Epithelial cell of proximal tubule (primary cell): ENCODE data around the gene PRDM7. TPM values are rescaled to one million over a fixed set of nuclear protein-coding genes. Genes with fewer than 3 reads are reported as not detected.

Experiments
- DNase-seq: peaks from one replicate; pipeline ENCODE4 v3.0.0-alpha.2; 2011; ENCODE audit warnings: low read depth
- H3K4me3 ChIP-seq: 2 replicates; pipeline ENCODE4 v1.5.1; 2011; ENCODE audit warnings: low read depth, mild to moderate bottlenecking, low read length
- CTCF ChIP-seq: conservative IDR thresholded peaks from 2 replicates; pipeline ENCODE4 v1.5.1; 2012; ENCODE audit warnings: low read depth, mild to moderate bottlenecking, low read length
- total RNA-seq: library from RNA; depleted of rRNA; stranded (reverse); fragments of >200 nt; gene quantifications from 2 replicates; pipeline ENCODE4 v1.2.3, GENCODE V29; 2015

PRDM7 gene
- total RNA-seq, 1 donor from 2014 or later, result not detected

GRCh38 chr16:90050969-90051368, 26.2 kb downstream of the PRDM7 start:
- TF ChIP-seq CTCF, result no peak
- H3K4me3 ChIP-seq, result no peak overlapping the region
- no peak for DNase-seq

- TF ChIP-seq CTCF, result no peak
- no peak for DNase-seq
- no peak overlapping the region for H3K4me3 ChIP-seq
Measured at GRCh38 chr16:90048737-90049330, 28.3 kb downstream of the PRDM7 start.

GRCh38 chr16:90048347-90048722, 28.8 kb downstream of the PRDM7 start:
- no peak for DNase-seq
- no peak for TF ChIP-seq CTCF
- H3K4me3 ChIP-seq, result no peak overlapping the region

GRCh38 chr16:90047714-90048346, 29.3 kb downstream of the PRDM7 start:
- peak overlapping the region; percentile 57 for H3K4me3 ChIP-seq
- DNase-seq, result no peak
- TF ChIP-seq CTCF, result no peak

GRCh38 chr16:90046971-90047713, 30.0 kb downstream of the PRDM7 start:
- TF ChIP-seq CTCF, result no peak
- no peak for DNase-seq
- H3K4me3 ChIP-seq, result peak overlapping the region; percentile 57

GRCh38 chr16:90046122-90046970, 30.8 kb downstream of the PRDM7 start:
- peak overlapping the region; percentile 57 for H3K4me3 ChIP-seq
- DNase-seq, result no peak
- no peak for TF ChIP-seq CTCF
